HTR-8/SVneo (cell line): Measurements from ENCODE around the gene U2AF2.

Experiments used
- DNase-seq: peaks from one replicate; pipeline ENCODE4 v3.0.0; 2011; ENCODE audit warnings: low spot score, mixed read lengths; ENCODE audit not compliant: insufficient read length
- FAIRE-seq: peaks from 2 replicates; lab custom pipeline; 2011; peaks lifted over from hg19 to GRCh38; lab: Jason Lieb, UNC

The U2AF2 gene

GRCh38 chr19:55685776-55686175 lies 30.9 kb downstream of the U2AF2 start:
- DNase-seq (no peak), FAIRE-seq (no peak)

GRCh38 chr19:55686311-55687050 lies 31.6 kb downstream of the U2AF2 start:
- no peak for DNase-seq
- no peak for FAIRE-seq

- DNase-seq (no peak), FAIRE-seq (no peak)
Observed at GRCh38 chr19:55687281-55688201, 32.7 kb downstream of the U2AF2 start.

- DNase-seq (no peak), FAIRE-seq (no peak)
Observed at GRCh38 chr19:55688422-55689218, 33.8 kb downstream of the U2AF2 start.

GRCh38 chr19:55689411-55690108 lies 34.7 kb downstream of the U2AF2 start:
- DNase-seq (no peak), FAIRE-seq (no peak)

GRCh38 chr19:55690109-55690768 lies 35.4 kb downstream of the U2AF2 start:
- FAIRE-seq (no peak), DNase-seq (no peak)

GRCh38 chr19:55690769-55691545 lies 36.1 kb downstream of the U2AF2 start:
- FAIRE-seq (no peak), DNase-seq (no peak)

GRCh38 chr19:55691561-55692481 lies 37.0 kb downstream of the U2AF2 start:
- no peak for FAIRE-seq
- DNase-seq, result no peak

- no peak for FAIRE-seq
- no peak for DNase-seq
Observed at GRCh38 chr19:55692681-55693081, 37.8 kb downstream of the U2AF2 start.

- no peak for DNase-seq
- no peak for FAIRE-seq
Observed at GRCh38 chr19:55693336-55693974, 38.6 kb downstream of the U2AF2 start.

- FAIRE-seq (no peak), DNase-seq (no peak)
Observed at GRCh38 chr19:55694241-55694655, 39.4 kb downstream of the U2AF2 start.

GRCh38 chr19:55694656-55695491 lies 40.0 kb downstream of the U2AF2 start:
- DNase-seq (no peak), FAIRE-seq (no peak)

- no peak for FAIRE-seq
- no peak for DNase-seq
Observed at GRCh38 chr19:55695511-55696290, 40.9 kb downstream of the U2AF2 start.

- DNase-seq (no peak), FAIRE-seq (no peak)
Observed at GRCh38 chr19:55696301-55697068, 41.6 kb downstream of the U2AF2 start.

GRCh38 chr19:55697069-55697440 lies 42.2 kb downstream of the U2AF2 start:
- FAIRE-seq (no peak), DNase-seq (no peak)
